GM21619 (cell line): ENCODE data around the gene RPGR.

Experiments used
- ATAC-seq: cut with Tn5 transposase; IDR thresholded peaks from one replicate; pipeline ENCODE4 v1.9.1; 2021; ENCODE audit not compliant: unreplicated experiment

Gene RPGR

GRCh38 chrX:38327007-38327774, at the start of gene RPGR:
Gene RPGR (minus strand): TSS chrX:38327509. CDS start chrX:38327367, 142 bp downstream.
- peak; percentile 94 for ATAC-seq

DNA sequence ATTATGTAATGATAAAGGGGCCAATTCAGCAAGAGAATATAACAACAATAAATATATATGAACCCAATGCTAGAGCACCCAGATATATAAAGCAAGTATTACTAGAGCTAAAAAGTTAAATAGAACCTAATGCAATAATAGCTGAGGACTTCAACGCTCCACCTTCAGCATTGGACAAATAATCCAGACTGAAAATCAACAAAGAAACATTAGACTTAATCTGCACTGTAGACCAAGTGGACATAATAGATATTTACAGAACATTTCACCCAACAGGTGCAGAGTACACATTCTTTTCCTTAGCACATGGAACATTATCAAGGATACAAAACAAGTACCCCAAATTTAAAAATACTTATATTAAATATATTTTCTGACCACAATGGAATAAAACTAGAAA, 49.4 kb upstream of the RPGR start:
- no peak for ATAC-seq

GRCh38 chrX:38375891-38376290, 48.6 kb upstream of the RPGR start:
- ATAC-seq: no peak

GRCh38 chrX:38374431-38374830, 47.1 kb upstream of the RPGR start:
- no peak for ATAC-seq

DNA sequence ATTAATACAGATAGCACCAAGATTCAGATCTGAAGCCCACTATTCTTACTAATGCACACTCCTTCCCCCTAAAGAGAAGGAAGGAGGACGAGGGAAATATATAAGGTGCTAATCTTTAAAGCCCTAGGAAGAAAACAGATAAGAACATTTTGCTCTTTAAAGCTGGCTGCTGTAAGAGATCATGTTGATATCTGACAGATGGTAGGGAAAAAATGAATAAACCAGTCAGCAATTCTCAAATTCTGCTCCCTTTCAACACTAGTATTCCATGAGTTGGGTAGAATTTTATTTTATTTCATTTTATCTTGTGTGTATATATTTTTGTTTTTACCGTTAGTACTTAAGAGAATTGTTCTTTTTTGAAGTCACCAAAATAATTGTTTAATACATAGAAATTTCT, 44.3 kb upstream of the RPGR start:
- ATAC-seq: no peak

GRCh38 chrX:38368774-38369173, 41.5 kb upstream of the RPGR start:
- no peak for ATAC-seq

DNA sequence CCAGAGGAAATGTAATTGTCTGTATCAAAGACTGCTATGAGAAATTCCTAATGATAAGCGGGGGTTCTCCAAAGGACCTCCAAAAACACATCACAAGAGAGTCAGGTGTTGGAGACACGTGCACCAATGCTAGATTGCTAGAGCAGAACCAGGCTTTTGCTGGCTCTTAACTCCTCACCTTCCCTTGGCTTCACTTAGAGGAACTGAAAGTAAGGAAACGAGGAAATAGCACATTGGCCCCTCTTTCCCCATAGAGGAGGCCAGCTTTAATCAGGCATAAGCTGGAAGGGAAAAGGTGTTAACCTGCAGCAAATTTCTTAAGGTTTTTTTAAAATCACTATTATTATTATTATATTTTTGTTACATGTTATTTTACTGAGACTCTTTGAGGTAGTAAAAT, 38.6 kb upstream of the RPGR start:
- no peak for ATAC-seq

DNA sequence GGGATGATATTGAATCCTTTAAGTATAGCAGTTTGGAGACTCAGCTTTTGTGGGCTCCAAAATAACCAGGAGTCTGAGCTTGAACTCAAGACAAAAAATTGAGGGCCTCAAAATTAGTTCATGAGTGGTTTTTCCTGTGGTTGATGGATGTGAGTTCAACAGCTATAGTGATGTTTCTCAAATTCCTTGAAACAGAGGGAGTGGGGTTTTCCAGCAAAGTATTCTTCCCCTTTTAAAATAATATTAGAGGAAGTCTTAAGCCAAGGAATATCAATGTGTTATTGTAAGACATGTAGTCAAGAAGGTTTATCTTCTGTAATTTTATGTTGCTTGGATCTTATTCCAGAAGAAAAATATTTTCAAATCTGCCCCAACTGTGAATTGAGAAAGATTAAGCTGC, 35.7 kb upstream of the RPGR start:
- ATAC-seq: no peak

DNA sequence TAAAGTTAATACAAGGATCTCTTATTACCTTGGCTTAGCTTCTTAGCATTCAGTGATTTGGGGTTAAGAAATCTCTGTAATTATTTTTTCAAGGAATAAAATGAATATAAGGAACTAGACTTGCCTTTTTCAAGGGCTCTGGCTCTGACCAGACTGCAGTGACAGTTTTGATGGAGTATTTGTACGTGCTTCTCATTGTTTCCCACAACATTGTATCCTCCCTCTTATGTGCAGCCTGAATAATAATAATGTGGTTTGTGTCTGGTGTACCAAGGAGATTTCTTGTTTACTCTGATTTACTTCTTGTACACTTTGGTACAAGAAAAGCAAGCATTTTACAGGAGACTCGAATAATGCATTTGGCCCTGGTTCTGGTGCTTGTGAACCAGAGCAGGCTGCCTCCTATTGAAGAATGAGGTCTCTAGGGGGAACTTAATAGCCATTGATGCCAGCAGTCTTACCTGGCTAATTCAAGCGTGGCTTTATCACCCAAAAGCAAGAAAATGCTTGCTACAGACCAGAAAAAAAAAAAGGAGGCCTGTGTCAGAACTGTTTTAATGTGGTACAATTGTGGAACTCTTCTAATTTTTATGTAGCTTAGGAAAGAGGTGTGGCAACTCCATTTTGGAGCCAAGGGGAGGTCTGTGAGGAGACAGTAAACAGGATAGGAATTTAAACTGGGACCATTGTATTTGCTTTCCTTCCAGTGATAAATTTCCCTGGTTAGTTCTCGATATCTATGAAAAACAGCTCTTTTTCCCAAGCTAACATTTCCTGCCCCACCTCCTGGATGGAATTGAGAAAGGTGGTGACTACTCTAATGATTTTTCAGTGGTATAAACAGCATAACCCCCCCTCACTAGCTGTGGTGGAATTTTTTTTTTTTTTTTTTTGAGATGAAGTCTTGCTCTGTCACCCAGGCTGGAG, 30.7 kb upstream of the RPGR start:
- ATAC-seq: no peak

DNA sequence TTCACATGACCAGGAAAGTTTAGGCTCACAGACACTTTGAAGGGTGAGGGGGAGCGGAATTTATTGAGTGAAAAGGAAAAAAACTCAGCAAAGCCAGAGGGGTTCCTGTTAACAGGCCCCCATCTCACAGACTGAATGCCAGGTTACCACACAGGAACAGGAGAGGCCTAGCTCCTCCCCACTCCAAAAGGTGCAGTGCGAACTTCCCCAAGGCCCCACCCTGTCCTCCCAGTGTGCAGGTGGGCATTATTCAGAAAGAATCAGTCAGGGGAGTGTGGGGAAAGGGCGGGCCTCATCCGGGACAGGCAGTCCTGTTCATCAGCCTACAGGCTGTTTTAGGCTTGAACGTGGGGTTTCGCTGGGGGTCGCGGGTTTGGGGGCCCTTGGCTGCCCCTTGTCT, 29.1 kb upstream of the RPGR start:
- ATAC-seq: no peak

GRCh38 chrX:38352362-38352761, 25.1 kb upstream of the RPGR start, which contains the start of gene OTC:
Gene OTC (plus strand): TSS chrX:38352604. CDS start chrX:38352697, 93 bp downstream.
- no peak for ATAC-seq

GRCh38 chrX:38351346-38351745, 24.0 kb upstream of the RPGR start:
- ATAC-seq: no peak

DNA sequence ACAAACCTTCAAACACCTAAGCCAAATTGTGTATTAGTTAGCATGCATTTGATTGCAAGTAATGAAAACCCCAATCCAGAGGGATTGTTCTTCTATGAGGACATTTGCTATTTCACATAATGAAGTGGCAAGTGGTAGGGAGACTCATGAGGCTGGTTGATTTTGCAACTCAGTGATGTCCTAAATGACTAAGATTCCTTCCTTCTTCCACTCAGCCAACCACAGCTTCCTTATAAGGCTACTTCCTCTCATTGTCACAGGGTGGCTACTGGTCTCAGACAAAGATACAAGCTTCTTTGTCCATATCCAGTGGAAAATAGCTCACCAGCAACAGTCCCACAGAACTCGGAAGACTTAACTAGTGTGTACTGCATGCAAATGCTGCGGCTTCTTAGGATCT, 19.8 kb upstream of the RPGR start:
- ATAC-seq: no peak

- ATAC-seq: no peak
These were observed 18.8 kb upstream of the RPGR start for GRCh38 chrX:38346150-38346549.

DNA sequence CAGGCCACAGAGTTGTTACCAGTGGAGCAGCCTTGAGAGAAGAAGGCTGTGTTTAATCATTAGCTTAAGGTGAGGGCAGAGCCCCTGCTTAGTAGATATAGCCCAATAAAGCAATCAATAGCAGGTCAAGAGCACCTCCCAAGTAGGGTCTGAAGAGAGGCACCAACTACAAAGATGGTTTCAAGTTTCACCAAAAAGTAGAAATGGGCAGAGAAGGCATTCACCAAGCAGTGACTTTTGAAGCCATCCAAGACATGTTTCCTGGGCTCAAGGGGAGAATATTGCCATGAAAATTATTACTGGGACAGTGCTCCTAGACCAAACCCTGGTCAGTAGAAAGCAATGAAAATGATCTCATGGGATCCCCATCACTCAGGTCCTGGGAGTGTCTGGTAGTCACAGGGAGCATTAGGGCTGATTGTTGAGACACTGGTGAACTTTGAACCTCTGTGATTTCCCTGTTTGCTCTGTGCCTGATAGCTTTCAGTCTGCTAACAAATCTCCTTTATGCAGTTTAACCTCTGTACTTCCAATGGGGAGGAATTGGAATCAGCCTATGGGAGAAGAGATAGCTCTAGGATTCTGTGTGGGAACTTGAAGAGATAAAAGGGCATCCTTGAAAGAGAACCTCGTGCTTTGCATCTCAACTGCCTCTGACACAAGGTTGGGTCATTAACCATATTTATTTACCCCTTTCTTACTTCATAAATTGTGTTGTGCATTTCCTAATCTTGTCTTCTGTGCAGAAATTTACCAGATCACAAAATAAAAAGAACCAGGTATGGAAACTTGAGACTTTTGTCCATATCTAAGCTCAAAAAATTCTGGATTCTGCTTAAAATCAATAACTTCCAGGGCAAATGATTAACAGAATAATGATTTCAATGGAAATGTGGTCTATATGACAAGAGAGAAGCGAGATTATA, 15.8 kb upstream of the RPGR start:
- ATAC-seq: no peak

- ATAC-seq: no peak
These were observed 14.1 kb upstream of the RPGR start for GRCh38 chrX:38341442-38341841.

DNA sequence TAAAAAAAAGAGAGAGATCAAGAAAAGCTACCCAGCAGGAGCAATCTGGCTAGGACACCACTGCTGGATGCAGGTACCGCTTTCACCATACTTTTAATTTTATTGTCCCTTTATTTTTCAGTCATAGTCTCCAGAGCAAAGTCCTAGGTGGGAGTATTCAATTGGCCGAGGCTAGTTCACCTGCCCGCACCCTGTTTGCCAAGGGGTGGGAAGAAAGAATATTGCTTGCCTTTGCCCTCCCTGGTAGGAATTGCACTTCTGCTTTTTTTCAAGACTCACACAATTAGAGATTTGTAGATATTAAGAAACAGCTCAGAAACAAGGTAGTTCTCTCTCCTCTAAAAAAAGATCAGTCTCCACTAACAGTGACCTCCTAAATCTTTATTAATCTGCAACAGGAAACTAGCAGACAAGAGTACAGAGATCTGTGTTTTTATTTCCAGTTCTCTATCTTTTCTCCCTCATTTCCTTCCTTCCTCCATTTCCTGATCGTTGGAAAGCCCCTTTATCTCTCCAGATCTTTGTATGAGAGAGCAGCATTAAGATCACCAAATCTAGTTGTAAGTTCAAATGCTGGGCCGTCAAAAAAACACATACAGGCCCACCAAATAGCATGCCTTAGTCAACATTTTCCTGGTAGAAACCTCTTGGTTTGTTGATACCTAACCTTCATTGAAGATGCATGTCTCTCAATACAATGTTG, 9.4 kb upstream of the RPGR start:
- no peak for ATAC-seq

DNA sequence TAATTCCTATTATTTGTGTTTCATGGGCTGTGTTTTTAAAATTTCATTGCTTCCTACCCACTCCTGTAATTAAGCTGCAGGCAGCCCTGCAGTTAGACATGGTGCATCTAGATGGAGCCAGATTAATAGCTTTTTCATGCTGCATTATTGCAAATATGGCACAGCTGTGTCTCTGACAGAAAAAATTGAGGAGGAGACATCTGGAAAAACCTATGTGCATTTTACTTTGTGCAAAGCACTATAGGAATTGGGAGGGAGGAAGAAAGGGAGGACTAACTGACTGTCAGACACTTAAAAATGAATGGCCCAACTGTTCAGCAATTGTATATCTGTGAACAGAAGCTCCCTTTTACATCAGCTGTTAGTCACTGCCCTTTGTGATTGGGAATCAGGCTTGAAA, 8.1 kb upstream of the RPGR start:
- ATAC-seq: no peak

GRCh38 chrX:38332505-38332904, 5.2 kb upstream of the RPGR start:
- ATAC-seq: peak; percentile 81

- no peak for ATAC-seq
These were observed 419 bp upstream of the RPGR start for GRCh38 chrX:38327775-38328081.

GRCh38 chrX:38326086-38326485, 1.2 kb downstream of the RPGR start:
- ATAC-seq: no peak
